Measurements from ENCODE around the gene ZEB1.
A peak's percentile ranks its signal among the peaks of the same experiment; 100 is the strongest.
"Not testable (repeated sequence)": the region's sequence is repeated elsewhere in the genome, so short reads cannot be mapped to it uniquely, and the experiment has no call there.

The ZEB1 gene

DNA sequence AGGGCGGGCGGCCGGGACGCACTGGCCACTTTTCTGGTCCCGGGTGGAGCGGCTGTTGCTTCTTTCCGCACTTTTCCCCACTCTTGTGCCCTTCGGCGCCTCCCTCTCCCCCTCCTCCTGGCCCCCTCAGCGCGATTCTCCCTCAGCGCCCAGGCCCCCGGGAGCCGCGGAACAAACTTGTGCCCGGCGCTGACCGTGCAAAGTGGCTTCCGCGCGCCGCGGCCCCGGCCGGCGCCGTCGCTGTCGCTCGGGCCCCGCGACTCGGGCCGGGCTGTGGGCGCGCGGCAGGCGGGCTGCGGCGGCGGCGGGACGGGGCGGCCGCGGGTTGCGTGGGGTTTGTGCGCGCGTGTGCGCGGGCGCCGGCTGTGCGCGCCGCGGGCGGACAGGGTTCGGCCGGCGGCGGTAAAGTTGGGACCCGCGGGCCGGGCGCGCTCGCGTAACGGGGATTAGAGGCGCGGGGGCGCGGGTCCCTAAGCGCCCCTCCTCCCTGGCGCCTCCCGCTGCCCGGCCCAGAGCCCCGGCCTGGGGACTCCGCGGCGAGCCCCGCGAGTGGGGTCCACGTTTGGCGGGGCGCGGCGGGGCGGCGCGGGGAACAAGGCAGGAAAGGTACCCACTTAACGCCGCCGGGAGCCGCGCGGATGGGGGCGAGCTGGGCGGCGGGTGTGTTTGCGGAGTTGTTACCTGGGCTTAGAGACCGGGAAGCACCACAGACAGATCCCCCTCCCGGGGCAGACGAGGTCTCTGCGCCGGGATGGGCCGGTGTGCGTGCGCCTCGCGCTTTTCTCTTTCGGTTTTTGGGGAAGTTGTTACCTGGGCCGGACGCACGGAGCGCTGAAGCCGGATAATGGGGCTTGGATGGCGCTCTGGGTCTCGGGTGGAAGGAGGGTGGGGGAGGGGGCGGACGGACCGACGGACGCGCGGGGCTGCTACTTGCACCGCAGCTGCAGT, 860 bp downstream of the ZEB1 start:
- DNase-seq: no peak

DNA sequence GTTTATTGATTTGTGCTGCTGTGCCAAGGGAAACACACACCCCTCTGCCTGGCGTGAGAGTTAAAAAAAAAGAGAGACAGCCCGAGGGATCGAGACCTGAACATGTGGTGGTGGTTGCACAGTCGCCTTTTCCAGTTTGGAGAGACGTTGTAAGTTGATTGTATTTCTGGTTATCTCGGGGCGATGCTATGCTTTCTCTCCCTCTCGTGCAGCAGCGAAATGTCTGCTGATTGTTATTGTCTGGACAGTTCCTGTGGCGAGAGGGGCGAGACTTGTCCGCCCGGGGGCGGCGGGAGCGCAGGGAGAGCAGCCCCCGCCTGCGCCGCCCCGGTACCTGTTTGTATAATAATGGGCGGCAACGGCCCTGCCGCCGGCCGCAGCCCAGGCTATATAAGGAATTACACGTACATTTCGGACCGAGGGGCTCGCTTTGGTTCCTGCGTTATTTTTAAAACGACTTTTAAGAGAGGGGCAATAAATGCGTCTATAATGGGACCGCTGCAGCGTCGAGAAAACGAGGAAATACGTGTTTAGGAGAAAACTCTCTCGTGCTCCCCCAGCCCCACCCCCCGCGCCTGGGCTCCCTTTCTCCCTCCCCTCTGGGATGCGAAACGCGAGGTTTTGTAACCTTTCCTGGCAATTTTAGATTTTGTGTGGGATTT, 1.7 kb downstream of the ZEB1 start:
- DNase-seq: peak; percentile 27

DNA sequence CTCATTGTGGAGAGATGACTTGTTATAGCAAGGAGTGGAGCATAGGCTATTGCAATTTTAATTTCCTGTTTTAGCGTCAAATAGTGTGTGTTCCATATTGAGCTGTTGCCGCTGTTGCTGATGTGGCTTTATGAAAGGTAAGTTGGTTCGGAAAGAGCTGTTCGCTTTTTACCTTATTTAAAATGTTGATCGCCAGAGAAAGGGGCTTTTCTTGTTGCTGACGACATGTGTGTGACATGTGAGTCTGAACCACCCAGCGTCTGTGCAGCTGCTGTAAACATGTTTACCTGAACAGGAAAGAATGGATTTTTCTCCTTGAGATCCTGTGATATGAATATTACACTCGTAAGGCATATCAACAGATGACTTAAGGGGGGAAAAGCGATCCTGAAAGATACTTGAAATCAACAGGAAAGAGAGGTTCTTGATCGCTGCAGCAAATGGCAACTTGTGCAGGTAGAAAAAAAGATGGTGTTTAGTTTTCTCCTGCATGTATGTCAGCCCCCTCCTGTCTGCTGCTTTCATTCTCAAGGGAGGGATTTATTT, 2.5 kb downstream of the ZEB1 start:
- peak; percentile 6 for DNase-seq

DNA sequence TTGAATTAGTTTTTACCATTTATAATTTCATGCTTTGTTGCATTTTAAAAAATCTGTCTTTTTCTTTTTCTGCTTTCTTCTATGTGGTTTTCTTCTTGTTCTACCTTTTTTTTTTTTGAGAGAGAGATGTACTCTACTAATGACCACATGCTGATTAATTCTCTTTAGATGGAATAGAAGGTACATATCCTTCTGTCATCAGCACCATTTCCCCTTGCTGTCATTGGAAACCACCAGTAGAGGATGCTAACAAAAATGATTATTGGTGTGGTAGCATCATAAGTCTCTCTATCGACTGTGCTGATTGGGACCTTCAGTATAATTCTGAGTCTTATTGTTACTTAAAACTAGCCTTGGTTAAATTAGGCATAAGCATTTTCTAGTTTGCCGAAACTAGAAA, 3.6 kb downstream of the ZEB1 start:
- DNase-seq: peak; percentile 5

DNA sequence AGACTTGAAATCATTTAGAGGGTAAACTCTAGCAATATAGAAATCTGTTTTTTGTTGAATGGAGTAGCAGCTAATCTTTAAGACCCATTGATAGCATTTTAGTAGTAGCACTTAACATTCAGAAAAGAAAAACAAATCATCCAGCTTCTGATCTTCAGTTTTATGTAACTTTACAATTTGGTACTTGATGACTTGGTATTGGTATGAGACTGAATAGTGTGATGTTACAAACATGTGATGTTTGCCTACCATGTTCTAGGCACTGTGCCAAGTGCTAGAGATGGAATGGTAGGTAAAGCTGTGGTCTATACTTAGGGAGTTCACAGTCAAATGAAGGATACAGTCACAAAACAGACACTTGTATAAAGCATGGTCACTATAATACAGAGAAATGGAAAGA, 21.3 kb downstream of the ZEB1 start:
- no peak for DNase-seq

DNA sequence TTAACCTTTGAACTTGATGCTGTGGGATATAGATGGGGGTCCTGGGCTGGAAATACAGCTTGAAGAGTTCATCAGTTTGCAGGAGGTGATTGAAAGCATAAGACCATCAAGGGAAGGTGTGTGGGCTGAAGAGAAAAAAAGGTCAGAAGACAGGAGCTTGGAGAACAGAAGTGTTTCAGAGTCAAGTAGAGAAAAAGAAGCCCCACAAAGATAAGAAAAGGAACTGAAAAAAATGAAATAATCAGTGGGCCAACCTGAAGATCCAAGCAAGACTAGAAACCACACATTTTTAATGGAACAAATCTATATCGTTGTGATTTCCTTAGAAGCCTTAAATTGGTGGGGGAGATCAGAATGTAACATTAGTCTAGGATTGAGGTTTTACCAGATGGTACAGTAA, 22.5 kb downstream of the ZEB1 start:
- no peak for DNase-seq

DNA sequence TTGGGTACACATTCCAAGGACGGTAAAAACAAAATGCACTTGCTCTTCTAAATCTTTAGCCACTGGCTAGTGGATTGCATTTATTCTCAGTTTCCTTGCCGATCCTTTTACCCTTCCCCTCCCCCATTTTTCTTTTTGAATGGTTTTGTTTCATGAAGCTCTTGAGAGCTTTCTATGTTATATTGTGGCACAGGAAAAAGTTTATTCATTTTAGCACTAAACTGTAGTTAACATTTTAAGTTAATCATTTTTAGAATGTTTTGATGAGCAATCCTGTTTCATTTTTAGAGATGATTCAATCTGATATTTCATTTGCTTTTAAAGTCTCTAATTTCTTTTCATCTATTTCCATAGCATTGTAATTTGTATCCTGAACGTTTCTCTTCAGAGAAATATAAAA, 24.0 kb downstream of the ZEB1 start:
- no peak for DNase-seq

DNA sequence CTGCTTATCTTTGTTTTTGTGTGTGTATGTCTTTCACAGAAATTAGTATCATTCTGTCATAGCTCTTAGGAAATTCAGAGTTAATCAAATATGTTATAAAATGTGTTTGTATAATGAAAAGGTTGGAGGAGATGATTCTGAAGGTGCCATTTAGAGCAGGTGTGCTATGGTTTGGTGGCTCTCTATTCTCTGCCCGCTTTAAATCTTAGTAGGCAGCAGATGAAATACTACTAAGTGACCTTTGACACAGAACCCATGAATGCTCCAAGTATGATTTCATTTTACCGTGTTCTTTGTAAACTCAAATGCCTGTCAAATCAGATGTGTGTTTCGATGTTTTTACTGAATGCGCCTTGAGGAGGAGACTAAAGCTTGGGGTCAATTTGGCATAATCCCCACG, 24.5 kb downstream of the ZEB1 start:
- DNase-seq: no peak

DNA sequence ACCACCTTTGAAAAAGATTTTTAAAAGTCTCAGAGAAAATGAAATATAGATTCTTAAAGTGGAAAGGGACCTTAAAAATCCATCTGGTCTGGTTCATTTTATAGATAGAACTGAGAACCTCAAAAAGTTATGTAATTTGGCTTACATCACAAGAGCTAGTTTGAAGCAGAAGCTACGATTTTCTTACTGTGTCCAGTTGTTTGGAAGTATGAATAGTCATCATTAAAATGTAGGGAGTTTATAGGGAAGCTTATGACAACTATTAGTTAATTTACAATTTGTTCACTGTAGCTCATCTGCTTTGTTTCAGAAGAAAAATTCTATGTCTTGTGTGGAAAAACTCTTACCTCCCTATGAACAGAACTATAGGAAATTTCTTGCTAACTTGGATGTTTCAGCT, 26.9 kb downstream of the ZEB1 start:
- no peak for DNase-seq

DNA sequence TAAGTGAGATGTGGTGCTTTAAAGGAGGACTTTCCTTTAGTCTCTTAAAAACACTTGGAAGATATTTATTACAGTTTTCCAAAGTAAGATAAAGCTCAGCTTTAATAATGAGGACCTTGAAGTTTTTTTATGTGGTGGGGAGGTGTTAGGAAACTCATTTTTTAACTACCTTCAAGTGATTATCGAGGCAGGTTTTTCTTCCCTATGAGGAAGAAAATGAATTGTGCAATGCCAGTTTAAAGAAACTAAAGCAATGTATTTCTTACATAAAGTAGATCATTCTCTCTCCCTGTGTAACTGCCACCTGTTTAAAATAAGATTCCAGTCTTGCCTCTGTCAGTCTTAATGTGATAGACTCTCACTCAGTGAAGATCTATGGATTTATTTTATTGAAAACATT, 27.9 kb downstream of the ZEB1 start:
- DNase-seq: no peak

DNA sequence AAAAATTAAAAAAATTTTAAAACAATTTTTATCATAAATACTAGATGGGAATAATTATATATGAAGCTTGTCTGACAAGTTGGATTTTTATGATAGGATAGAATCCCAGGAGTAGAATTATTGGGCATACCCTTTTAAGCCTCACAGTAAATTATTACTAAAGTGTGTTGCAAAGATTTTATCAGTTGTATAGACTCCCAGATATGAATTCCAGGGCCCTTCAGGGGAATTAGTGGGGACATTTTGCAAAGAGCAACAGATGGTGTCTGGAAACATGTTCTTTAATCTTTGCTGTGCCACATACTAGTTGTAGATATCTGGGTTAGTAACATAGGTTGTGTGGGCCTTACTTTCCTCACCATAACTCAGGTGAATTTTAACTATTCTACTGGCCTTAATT, 28.7 kb downstream of the ZEB1 start:
- no peak for DNase-seq

DNA sequence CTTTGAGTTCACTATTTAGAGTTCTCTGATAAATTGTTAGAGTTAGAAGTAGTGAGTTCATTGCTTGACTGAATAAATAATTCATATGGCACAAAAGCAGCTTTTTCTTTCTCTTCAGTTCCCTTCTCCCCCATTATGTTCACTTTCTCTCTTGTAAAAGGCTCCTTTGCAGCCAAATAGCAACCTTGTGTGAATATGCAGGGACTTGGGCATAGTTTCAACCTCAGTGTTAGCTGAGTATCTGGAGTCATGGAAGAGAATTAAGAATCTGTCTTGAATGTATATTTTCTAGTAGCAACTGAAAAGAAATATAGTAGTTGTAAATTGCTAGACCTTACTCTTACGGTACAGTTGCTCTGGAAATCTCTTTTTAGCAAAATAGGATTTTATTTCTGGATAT, 31.9 kb downstream of the ZEB1 start:
- no peak for DNase-seq

DNA sequence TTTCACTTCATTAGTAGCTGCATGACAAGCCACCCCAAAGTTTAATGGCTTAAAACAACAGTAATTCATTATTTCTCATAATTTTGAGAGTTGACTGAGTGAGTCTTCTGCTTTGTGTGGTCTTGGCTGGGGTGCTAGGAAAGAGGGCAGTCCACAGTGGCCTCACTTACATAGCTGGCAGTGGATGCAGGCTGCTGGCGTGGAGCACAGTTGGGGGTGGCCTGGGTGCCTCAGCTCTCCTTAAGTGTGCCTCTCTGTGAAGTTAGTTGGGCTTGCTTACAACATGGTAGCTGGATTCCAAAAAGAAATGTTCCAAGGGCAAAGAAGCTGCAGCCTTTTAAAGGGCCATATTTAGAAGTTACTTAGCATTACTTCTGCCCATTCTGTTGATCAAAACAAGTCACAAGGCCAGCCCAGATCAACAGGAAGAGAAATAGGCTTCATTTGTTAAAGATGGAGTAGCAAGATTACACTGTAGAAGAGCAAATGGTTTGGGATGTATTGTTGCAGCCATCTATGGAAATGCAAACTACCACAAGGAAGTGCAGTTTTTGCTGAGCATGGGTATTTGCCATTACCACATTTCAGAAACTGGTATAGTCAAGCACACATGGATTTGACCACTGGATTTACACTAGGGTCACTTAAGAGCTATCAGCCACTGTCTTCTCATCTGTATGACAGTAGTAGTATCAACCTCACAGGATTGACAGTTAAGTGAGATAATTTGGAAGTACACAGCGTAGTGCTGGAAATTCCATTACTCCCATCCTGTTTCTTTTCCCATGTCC, 33.6 kb downstream of the ZEB1 start:
- no peak for DNase-seq

DNA sequence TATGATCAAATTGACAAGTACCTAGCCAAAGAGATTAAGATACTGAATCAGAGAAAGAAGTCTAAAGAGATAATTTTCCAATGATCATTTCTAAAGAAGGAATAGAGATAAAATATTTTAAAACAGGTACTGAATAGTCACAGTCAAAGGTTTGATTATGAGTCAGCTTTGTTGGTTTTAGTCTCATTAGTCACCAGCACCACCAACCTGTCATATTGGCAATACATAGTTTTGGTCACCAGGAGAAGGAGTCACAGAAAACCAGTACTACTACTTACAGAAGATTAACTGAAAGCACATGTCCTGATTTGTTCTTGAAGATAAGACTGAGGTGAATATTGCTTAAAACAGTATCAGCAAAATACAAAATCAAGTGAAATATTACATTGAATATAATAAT, 34.6 kb downstream of the ZEB1 start:
- DNase-seq: no peak

DNA sequence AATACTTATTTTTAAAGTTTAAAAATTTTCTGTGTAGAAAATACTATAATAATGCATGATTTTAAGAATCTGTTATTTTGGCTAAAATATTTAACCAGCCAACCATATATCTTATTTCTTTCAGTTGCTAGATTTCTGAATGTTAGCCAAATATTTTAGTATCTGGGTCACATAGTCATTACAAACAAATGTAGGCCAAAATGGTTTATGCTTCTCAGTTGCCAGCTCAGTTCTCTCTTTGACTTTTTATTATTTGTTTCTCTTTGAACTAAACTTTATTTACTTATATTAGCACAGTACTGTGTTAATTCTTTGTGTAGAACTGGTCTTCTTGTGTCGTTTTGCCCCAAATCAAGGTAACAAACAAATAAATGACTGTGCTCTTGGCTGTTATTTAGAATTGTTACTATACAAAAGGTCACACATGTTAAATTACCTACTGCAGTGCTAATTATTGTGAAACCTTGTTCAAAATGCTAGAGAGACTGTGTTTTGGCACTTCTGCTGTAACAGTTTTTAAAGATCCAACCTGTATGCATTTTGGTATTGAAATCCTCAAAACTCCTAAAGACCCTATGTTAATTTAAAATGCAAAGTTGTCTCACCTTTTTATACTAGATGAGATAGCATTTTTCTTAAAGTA, 39.8 kb downstream of the ZEB1 start:
- DNase-seq: no peak

DNA sequence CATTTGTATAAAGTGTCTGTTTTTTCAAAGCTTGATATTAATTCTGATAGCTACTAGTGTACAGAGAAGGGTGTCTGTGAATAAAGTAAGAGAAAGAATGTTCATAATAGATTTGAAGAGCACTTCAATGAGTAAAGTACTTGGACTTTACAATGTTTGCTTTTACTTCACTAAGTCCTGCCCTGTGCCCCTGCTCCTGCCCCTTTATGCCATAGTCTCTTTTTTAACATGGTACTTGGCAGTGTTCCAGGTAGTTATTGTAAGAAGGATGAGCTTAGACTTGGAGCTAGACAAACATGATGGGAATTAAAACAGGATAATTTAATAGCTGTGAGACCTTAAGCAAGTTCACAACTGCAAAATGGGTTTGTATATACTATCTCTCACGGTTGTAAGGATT, 41.0 kb downstream of the ZEB1 start:
- no peak for DNase-seq

DNA sequence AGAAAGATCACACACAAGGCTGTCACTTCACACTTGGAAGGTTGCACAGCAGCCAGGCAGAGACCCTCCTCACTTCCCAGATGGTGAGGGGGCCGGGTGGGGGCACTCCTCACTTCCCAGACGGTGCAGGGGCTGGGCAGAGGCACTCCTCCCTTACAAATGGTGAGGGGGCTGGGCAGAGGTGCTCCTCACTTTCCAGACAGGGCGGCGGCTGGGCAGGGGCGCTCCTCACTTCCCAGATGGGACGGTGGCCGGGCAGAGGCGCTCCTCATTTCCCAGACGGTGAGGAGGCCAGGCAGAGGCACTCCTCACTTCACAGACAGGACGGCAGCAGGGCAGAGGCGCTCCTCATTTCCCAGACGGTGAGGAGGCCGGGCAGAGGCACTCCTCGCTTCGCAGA, 42.5 kb downstream of the ZEB1 start:
- not testable (repeated sequence) for DNase-seq

DNA sequence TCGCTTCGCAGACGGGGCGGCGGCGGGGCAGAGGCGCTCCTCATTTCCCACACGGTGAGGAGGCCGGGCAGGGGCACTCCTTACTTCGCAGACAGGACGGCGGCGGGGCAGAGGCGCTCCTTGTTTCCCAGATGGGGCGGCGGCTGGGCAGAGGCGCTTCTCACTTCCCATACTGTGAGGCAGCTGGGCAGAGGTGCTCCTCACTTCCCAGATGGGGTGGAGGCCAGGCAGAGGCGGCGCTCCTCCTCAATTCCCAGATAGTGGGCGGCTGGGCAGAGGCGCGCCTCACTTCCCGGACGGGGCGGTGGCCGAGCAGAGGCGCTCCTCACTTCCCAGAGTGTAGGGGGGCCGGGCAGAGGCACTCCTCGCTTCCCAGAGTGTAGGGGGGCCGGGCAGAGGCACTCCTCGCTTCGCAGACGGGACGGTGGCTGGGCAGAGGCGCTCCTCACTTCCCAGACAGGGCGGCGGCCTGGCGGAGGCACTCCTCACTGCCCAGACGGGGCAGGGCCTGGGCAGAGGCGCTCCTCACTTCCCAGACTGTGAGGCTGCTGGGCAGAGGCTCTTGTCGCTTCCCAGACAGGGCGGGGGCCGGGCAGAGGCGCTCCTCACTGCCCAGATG, 43.1 kb downstream of the ZEB1 start:
- DNase-seq: no peak

DNA sequence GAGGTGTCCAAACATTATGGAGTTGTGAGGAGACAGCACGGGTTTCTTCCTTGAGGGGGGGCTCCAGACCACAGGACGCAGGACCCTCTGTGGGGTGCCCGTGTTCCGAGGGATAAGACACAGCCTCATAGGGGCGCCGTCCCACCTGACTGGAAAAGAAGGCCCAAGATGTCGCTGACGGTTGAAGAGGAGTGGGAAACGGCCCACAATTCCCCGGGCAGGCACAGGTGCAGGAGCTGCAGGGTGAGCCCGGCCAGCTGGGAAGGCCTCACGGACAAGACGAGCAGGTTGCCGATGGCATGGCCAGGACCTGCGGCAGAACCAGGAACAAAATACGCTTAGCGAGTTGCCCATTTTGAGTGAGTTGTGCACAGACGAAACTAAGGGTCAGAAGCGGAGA, 44.7 kb downstream of the ZEB1 start:
- DNase-seq: not testable (repeated sequence)

DNA sequence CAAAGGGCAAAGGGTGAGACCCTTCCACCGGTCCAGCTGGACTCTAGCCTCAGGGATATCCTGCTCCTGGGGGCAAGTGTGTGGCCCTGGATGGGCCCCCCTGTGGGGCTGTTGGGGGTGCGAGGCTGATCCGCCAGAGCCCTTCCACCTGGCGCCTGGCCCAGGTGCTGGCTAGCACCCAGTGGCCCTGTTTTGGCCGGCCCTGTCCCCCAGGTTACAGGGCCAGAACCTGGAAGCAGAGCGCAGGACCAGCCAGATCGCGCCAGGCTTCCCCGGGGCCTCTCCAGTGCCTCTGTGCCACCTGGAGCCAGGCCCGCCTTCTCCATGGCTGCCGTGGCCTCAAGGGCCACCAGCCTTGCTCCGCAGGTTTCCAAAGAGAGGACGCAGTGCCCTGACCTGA, 45.2 kb downstream of the ZEB1 start:
- DNase-seq: not testable (repeated sequence)

DNA sequence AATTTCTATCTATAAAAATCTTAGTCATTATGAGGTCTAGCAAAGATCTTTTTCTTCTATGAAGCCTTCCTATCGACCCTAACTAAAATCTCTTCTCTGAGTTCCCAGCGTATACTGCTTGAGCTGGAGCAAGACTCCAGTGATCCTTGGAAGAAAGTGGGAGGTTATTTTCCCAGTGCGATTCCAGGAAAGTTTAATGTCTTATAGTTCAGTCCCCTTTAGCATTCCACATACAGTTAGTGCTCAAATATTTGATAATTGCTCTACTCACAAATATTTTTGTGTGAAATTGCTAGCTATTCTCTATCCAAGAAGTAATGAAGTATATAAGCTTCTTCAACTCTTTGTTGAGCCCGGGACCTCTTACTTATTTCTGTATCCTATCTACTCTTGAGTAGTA, 47.7 kb downstream of the ZEB1 start:
- DNase-seq: no peak

DNA sequence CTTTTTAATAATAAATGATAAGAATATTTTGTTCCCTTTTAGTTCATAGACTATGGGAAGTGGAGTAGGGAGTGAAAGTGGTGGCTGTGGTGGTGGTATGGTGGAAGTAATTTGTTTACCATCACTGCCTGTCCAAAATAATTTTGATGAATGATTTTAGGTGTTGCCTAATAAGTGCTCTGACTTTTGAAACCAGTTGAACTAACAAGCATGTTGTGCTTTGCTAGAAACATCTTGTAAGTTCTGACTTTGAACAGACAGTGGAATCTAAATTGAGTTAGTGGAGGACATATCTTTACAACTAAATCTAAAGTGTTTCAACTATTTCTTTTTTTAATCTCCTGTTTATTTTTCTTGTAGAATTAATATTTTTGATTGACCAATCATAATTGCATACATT, 49.7 kb downstream of the ZEB1 start:
- DNase-seq: no peak

All from COR-L47 (cell line).